K562 (cell line): ENCODE measurements around the gene ZDHHC18. TPM values are rescaled to one million over a fixed set of nuclear protein-coding genes. Genes with fewer than 3 reads are reported as not detected.

Source experiments
- ATAC-seq: fragments of 200-7000 bp; cut with Tn5 transposase; 3 replicates; pipeline ENCODE4 v1.9.1; 2020; ENCODE audit warnings: moderate library complexity
- Bru-seq: library from RNA; stranded (reverse); fragments of 400-500 nt; gene quantifications from one replicate; lab custom pipeline; 2021; lab: Mats Ljungman, UMichigan
- BruChase-seq, 2 experiments: library from RNA; stranded (reverse); fragments of 400-500 nt; gene quantifications; one replicate each; lab custom pipeline; 2021; lab: Mats Ljungman, UMichigan
- BruUV-seq: library from RNA; stranded (reverse); fragments of 400-500 nt; replicated peaks from 2 replicates; lab custom pipeline; 2021; lab: Mats Ljungman, UMichigan
- CTCF ChIA-PET: fragments of 300-600 bp; formaldehyde crosslinking; extraction: SDS; loops from one replicate; lab custom pipeline; 2021; ENCODE audit warnings: low intra/inter-chr PET ratio; lab: Yijun Ruan, JAX
- POLR2A ChIA-PET: fragments of 300-600, 350-650 bp; sonication (Branson Sonifier 250); formaldehyde crosslinking; extraction: SDS; loops from one replicate; lab custom pipeline; 2021; ENCODE audit warnings: antibody characterized with exemption, inconsistent platforms; lab: Yijun Ruan, JAX
- DNase-seq, 4 experiments: peaks; one replicate each; pipeline versions ENCODE4 v3.0.0 to v3.0.0-alpha.2; 2011 to 2018; ENCODE audit warnings: low spot score in 3 of 4, mixed read lengths in 3 of 4; ENCODE audit errors: extremely low read depth in 1 of 4
- FAIRE-seq: peaks from 2 replicates; lab custom pipeline; 2011; peaks lifted over from hg19 to GRCh38; lab: Jason Lieb, UNC
- H2AFZ ChIP-seq: 2 replicates; pipeline ENCODE4 v1.6.0; 2011; ENCODE audit warnings: low read depth, low read length, control low read depth, inconsistent platforms
- H3K27ac ChIP-seq: fragments of 200-600 bp; 3 replicates; pipeline ENCODE4 v1.8.0; 2011; ENCODE audit warnings: low read depth, mild to moderate bottlenecking, control low read depth, inconsistent platforms, low read length, moderate library complexity, mixed read lengths; ENCODE audit errors: extremely low read depth
- H3K27me3 ChIP-seq, 2 experiments: fragments of 300-600 bp in 1 of 2; 2 replicates in 1 of 2; 3 replicates in 1 of 2; pipeline versions ENCODE4 v1.6.0 to v1.8.0; 2011; ENCODE audit warnings: inconsistent platforms in 2 of 2, low read length in 2 of 2, mild to moderate bottlenecking in 1 of 2, mixed read lengths in 1 of 2, moderate library complexity in 1 of 2; ENCODE audit not compliant: control insufficient read depth in 2 of 2, insufficient read depth in 2 of 2
- H3K36me3 ChIP-seq: fragments of 300-600 bp; 3 replicates; pipeline ENCODE4 v1.8.0; 2011; ENCODE audit warnings: mild to moderate bottlenecking, low read length, inconsistent platforms; ENCODE audit not compliant: control insufficient read depth, insufficient read depth
- H3K4me1 ChIP-seq, 2 experiments: fragments of 200-600 bp in 1 of 2; replicated peaks in 1 of 2; 2 replicates in 1 of 2; 3 replicates in 1 of 2; pipeline versions ENCODE4 v1.5.1 to v1.8.0; 2011; ENCODE audit warnings: inconsistent platforms in 2 of 2, low read length in 2 of 2, mild to moderate bottlenecking in 1 of 2, mixed read lengths in 1 of 2, moderate library complexity in 1 of 2; ENCODE audit not compliant: control insufficient read depth in 2 of 2, insufficient read depth in 2 of 2
- H3K4me2 ChIP-seq: 2 replicates; pipeline ENCODE4 v1.6.1; 2011; ENCODE audit warnings: low read length, control low read depth, inconsistent platforms, mixed read lengths; ENCODE audit not compliant: insufficient read depth
- H3K4me3 ChIP-seq: fragments of 200-600 bp; sonication (generic), shearing (Covaris generic); 2 replicates; pipeline ENCODE4 v1.5.1; 2016; ENCODE audit warnings: control low read depth, inconsistent platforms
- H3K79me2 ChIP-seq: fragments of 200-600 bp; 3 replicates; pipeline ENCODE4 v1.8.0; 2011; ENCODE audit warnings: low read length, inconsistent platforms; ENCODE audit not compliant: control insufficient read depth, insufficient read depth
- H3K9ac ChIP-seq, 2 experiments: 2 replicates each; pipeline versions ENCODE4 v1.6.0 to v1.6.1; 2011; ENCODE audit warnings: low read depth in 2 of 2, low read length in 2 of 2, control low read depth in 1 of 2, inconsistent platforms in 1 of 2, mild to moderate bottlenecking in 1 of 2, mixed read lengths in 1 of 2; ENCODE audit not compliant: insufficient read depth in 1 of 2
- H3K9me1 ChIP-seq: one replicate; pipeline ENCODE4 v1.6.0; 2011; ENCODE audit warnings: inconsistent platforms, mild to moderate bottlenecking, low read length, moderate library complexity; ENCODE audit not compliant: control insufficient read depth, insufficient read depth
- H3K9me3 ChIP-seq: replicated peaks from 2 replicates; pipeline ENCODE4 v1.5.1; 2011; ENCODE audit warnings: low read depth, low read length, inconsistent platforms; ENCODE audit not compliant: control insufficient read depth, insufficient read depth
- H4K20me1 ChIP-seq: replicated peaks from 2 replicates; pipeline ENCODE4 v1.6.1; 2011; ENCODE audit warnings: low read length, inconsistent platforms, mixed read lengths; ENCODE audit not compliant: control insufficient read depth, insufficient read depth
- CBX1 ChIP-seq: sonication (generic); IDR thresholded peaks from 2 replicates; pipeline ENCODE4 v1.6.1; 2016; ENCODE audit warnings: antibody characterized with exemption, low read depth, mild to moderate bottlenecking
- L3MBTL2 ChIP-seq: fragments of 450-650 bp; IDR thresholded peaks from 2 replicates; pipeline ENCODE4 v1.6.1; 2016; ENCODE audit warnings: mild to moderate bottlenecking, moderate library complexity
- LCOR ChIP-seq: sonication (generic); formaldehyde crosslinking; IDR thresholded peaks from 2 replicates; pipeline ENCODE4 v1.8.0; 2022; ENCODE audit warnings: mild to moderate bottlenecking, missing genetic modification reagents
- MAZ ChIP-seq, 2 experiments: fragments of 450-650 bp in 1 of 2; sonication (generic) in 1 of 2; formaldehyde crosslinking; IDR thresholded peaks in 1 of 2; conservative IDR thresholded peaks in 1 of 2; 2 replicates each; pipeline versions ENCODE4 v1.4.0 to v1.5.0; 2020; ENCODE audit warnings: mild to moderate bottlenecking in 1 of 2, missing genetic modification reagents in 1 of 2
- PHTF2 ChIP-seq: fragments of 250-450 bp; sonication (Bioruptor Pico); IDR thresholded peaks from 2 replicates; pipeline ENCODE4 v1.5.0; 2021; ENCODE audit warnings: mild to moderate bottlenecking
- RAD21 ChIP-seq, 2 experiments: fragments of 250-450 bp in 1 of 2; fragments of 450-650 bp in 1 of 2; sonication (Bioruptor Pico) in 1 of 2; formaldehyde crosslinking in 1 of 2; IDR thresholded peaks in 1 of 2; conservative IDR thresholded peaks in 1 of 2; 2 replicates each; pipeline versions ENCODE4 v1.4.0 to v1.8.0; 2020 to 2022; ENCODE audit warnings: mild to moderate bottlenecking in 2 of 2, moderate library complexity in 1 of 2
- RB1 ChIP-seq: fragments of 450-650 bp; IDR thresholded peaks from 2 replicates; pipeline ENCODE4 v1.6.1; 2017; ENCODE audit warnings: low read depth, mild to moderate bottlenecking
- ZBTB17 ChIP-seq: fragments of 450-650 bp; formaldehyde crosslinking; IDR thresholded peaks from 2 replicates; pipeline ENCODE4 v1.4.0; 2020; ENCODE audit warnings: mild to moderate bottlenecking
- ZNF197 ChIP-seq: fragments of 200-800 bp; sonication (Bioruptor generic); IDR thresholded peaks from 2 replicates; pipeline ENCODE4 v1.6.1; 2016; ENCODE audit warnings: low read depth, missing genetic modification characterization, missing compliant biosample characterization
- ZNF830 ChIP-seq: fragments of 250-450 bp; sonication (Bioruptor Pico); IDR thresholded peaks from 2 replicates; pipeline ENCODE4 v1.5.0; 2021; ENCODE audit warnings: mild to moderate bottlenecking
- WGBS: fragments of 100-300 bp; shearing (Covaris generic); methylation state at CpG from one replicate; pipeline ENCODE4 v1.1.6; 2016; ENCODE audit warnings: low coverage, mixed read lengths; ENCODE audit not compliant: insufficient coverage; ENCODE audit errors: missing lambda C conversion rate; 5-methylcytosine and 5-hydroxymethylcytosine counted together
- in situ Hi-C: fragments of 300-500 bp; cut with MboI; formaldehyde crosslinking; loops from 4 replicates; pipeline ENCODE4 v1.15.0; 2018; ENCODE audit warnings: inconsistent platforms, mixed read lengths
- intact Hi-C: fragments of 100-400 bp; cut with micrococcal nuclease; formaldehyde crosslinking; loops from 2 replicates; pipeline ENCODE4 v1.14.2; 2022
- long read RNA-seq, 3 experiments: library from polyadenylated mRNA in 2 of 3; library from RNA in 1 of 3; unstranded in 2 of 3; stranded (forward) in 1 of 3; transcript quantifications; one replicate each; pipeline ENCODE4 v2.0.0, GENCODE V29; 2019 to 2022
- polyA minus RNA-seq, 3 experiments: library from RNA; depleted of rRNA, polyadenylated mRNA; stranded (reverse); fragments of >200 nt; gene quantifications; 2 replicates each; pipeline ENCODE4 v1.2.3, GENCODE V29; 2011
- polyA plus RNA-seq, 8 experiments: library from polyadenylated mRNA; depleted of rRNA in 4 of 8; stranded (reverse) in 5 of 8; unstranded in 3 of 8; fragments of >200 nt; fragmentation: Nextera tagmentation in 2 of 8; fragmentation: Illumina TruSeq in 1 of 8; extraction: Ambion mirVana in 2 of 8; extraction: Trizol in 1 of 8; gene quantifications; 2 replicates each; pipeline versions ENCODE4 v1.2.1 to v1.2.3, GENCODE V29; 2011 to 2014; ENCODE audit warnings: inconsistent platforms in 1 of 8, missing spikeins in 1 of 8
- total RNA-seq, 7 experiments: library from RNA; depleted of rRNA in 6 of 7; stranded (reverse); fragments of >200 nt in 6 of 7; fragmentation: Illumina TruSeq in 2 of 7; extraction: Trizol in 2 of 7; gene quantifications; 2 replicates each; pipeline versions ENCODE4 v1.2.1 to v1.2.3, GENCODE V29; 2011 to 2021; ENCODE audit warnings: low replicate concordance in 1 of 7
- TF ChIP-seq, protein P1 (sequence below): sonication (generic); formaldehyde crosslinking; IDR thresholded peaks from 2 replicates; pipeline ENCODE4 v1.8.0; 2022; ENCODE audit warnings: missing genetic modification reagents, mild to moderate bottlenecking, moderate library complexity, borderline replicate concordance
- TF ChIP-seq, protein P2 (sequence below): sonication (generic); formaldehyde crosslinking; IDR thresholded peaks from 2 replicates; pipeline ENCODE4 v1.9.0; 2022; ENCODE audit warnings: mild to moderate bottlenecking, missing genetic modification reagents

Gene ZDHHC18, protein sequence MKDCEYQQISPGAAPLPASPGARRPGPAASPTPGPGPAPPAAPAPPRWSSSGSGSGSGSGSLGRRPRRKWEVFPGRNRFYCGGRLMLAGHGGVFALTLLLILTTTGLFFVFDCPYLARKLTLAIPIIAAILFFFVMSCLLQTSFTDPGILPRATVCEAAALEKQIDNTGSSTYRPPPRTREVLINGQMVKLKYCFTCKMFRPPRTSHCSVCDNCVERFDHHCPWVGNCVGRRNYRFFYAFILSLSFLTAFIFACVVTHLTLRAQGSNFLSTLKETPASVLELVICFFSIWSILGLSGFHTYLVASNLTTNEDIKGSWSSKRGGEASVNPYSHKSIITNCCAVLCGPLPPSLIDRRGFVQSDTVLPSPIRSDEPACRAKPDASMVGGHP
- 27.0 and 63.1 TPM in 2 replicates for total RNA-seq (2011; cell fraction: chromatin; rRNA removed; ENCODE audit: low replicate concordance)
- 34.0 and 36.3 TPM in 2 replicates for total RNA-seq (2011; cell fraction: nucleolus; rRNA removed)
- 42.0 and 65.9 TPM in 2 replicates for total RNA-seq (2011; cell fraction: nucleoplasm; rRNA removed)
- total RNA-seq (2014; rRNA removed) (8.2 and 12.4 TPM in 2 replicates), total RNA-seq (2014; rRNA removed; fragmentation: Illumina TruSeq; extraction: Trizol) (9.5 and 15.5 TPM in 2 replicates), total RNA-seq (2015; rRNA removed; fragmentation: Illumina TruSeq; extraction: Trizol) (13.3 and 15.8 TPM in 2 replicates), total RNA-seq (2021) (27.4 and 28.9 TPM in 2 replicates), polyA plus RNA-seq (2011; rRNA removed) (31.6 and 51.2 TPM in 2 replicates), polyA plus RNA-seq (2014; fragmentation: Illumina TruSeq; extraction: Trizol) (31.0 and 35.6 TPM in 2 replicates), polyA plus RNA-seq (2014; fragmentation: Nextera tagmentation; extraction: Ambion mirVana) (under 1 TPM; 0.42 to 0.45 TPM), polyA plus RNA-seq (2014; rRNA removed) (23.7 and 27.8 TPM in 2 replicates), polyA minus RNA-seq (2011; rRNA and poly(A)+ RNA removed) (22.2 and 27.6 TPM in 2 replicates), Bru-seq, nascent RNA (percentile 70 among the genes with signal in this experiment), BruChase-seq, experiment 1, labeled RNA remaining after a 2-hour chase (percentile 72 among the genes with signal in this experiment), BruChase-seq, experiment 2, labeled RNA remaining after a 6-hour chase (percentile 75 among the genes with signal in this experiment)
- 57.8 and 57.9 TPM in 2 replicates for polyA plus RNA-seq (2011; cell fraction: cytosol; rRNA removed)
- polyA plus RNA-seq (2011; cell fraction: nucleus; rRNA removed): 92.6 and 97.0 TPM in 2 replicates
- polyA plus RNA-seq (2012): 20.4 and 29.5 TPM in 2 replicates
- 25.9 and 31.9 TPM in 2 replicates for polyA minus RNA-seq (2011; cell fraction: cytosol; rRNA and poly(A)+ RNA removed)
- polyA minus RNA-seq (2011; cell fraction: nucleus; rRNA and poly(A)+ RNA removed): 9.8 and 16.1 TPM in 2 replicates
- long read RNA-seq, experiment 1, full-length matches to known transcripts: 12 of 66 reads
- long read RNA-seq, experiment 1, partial matches to known transcripts: 52 of 66 reads
- long read RNA-seq, experiment 1, other reads (novel, unspliced or antisense): 2 of 66 reads
- long read RNA-seq, experiment 2, full-length matches to known transcripts: 11 of 39 reads
- long read RNA-seq, experiment 2, partial matches to known transcripts: 17 of 39 reads
- long read RNA-seq, experiment 2, other reads (novel, unspliced or antisense): 11 of 39 reads
- long read RNA-seq, experiment 3, partial matches to known transcripts: 0 of 1 reads
- long read RNA-seq, experiment 3, other reads (novel, unspliced or antisense): 1 of 1 reads

DNA sequence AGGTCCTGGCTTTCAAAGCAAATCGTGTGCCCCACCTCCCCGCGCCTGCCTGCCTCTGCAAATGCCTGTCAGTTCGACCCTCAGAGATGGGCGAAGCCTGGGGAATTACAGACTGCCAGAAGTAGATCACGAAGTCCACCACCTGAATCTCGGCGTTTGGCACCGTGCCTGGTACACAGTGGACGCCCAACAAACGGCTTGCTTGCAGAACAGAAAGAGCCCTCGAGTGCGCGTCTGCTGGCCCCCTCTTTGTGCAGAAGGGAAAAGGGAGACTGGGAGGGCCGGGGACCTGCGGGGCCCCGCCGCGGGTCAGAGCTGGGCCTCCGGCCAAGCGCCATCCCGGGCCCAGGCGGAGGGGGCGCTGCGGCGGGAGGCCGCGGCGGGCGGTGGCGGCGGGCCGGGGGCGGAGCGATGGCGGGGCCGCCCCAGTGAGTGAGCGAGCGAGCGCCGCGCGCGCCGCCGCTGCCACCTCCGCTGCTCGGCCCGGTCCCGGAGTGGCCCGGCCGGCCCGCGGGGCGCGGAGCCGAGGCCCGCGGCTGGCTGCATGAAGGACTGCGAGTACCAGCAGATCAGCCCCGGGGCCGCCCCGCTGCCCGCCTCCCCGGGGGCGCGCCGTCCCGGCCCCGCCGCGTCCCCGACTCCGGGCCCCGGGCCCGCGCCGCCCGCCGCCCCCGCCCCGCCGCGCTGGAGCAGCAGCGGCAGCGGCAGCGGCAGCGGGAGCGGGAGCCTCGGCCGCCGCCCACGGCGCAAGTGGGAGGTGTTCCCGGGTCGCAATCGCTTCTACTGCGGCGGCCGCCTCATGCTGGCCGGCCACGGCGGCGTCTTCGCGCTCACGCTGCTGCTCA, at the start of gene ZDHHC18:
ZDHHC18 (plus strand) TSS at position 428 of the 845 bp plus-strand sequence; CDS start at position 545, 117 bp downstream.
- Histone ChIP-seq H3K27me3 (no peaks in the 10 kb centered on the region), H2AFZ (peak within 1 kb of the TSS; percentile 98), H3K36me3 (peaks cover 29% of the 10 kb centered on the region; the same call in 2 of the 3 replicates), H3K4me3 (peak within 1 kb of the TSS; percentile 58), H3K9me1 (peaks cover 9% of the 10 kb centered on the region), H3K79me2 (peaks cover 41% of the 10 kb centered on the region), H3K9me3 (no peaks in the 10 kb centered on the region), H3K9ac (peak within 1 kb of the TSS; percentile 63 to 93), H3K4me1 (peaks cover 41 to 42% of the 10 kb centered on the region in 2 experiments), H4K20me1 (peaks cover 12% of the 10 kb centered on the region; the same call in 1 of the 2 replicates), H3K27ac (peak within 1 kb of the TSS; percentile 42; the same call in 2 of the 3 replicates), H3K4me2 (peak within 1 kb of the TSS; percentile 85)
- DNase-seq (peak; percentile 84 to 98 (median 96)), ATAC-seq (peak; percentile 90), FAIRE-seq (no peak)
- 2% methylated on average over 40 of the region's 107 CpGs for WGBS
- BruUV-seq: no TSS peak
- intact Hi-C loops (no loop called here), in situ Hi-C loops (no loop called here)
- ChIA-PET CTCF (interaction anchor here (0.7 kb wide), 1 partner anchor 15 kb away, joined by 3 read pairs; no protein-coding TSS in a partner anchor), POLR2A (interaction anchor here (0.6 to 1.0 kb wide), 2 partner anchors 13 to 29 kb away, joined by 3 to 4 read pairs; no protein-coding TSS in a partner anchor)
- TF ChIP-seq LCOR (CRISPR knock-in tag): 0 out of 2 replicates have a peak, but pooled peaks have one; percentile 10
- peak in 1 of 2 experiments; percentile 60; a peak in 1 of 4 replicates for TF ChIP-seq MAZ (CRISPR knock-in tag; conservative IDR thresholded peaks at IDR 0.05 in 1 of 2, IDR thresholded peaks at IDR 0.05 in 1 of 2)
- 0 out of 4 replicates have a peak, but pooled peaks of 1 of the 2 experiments have one; percentile 7 for TF ChIP-seq RAD21 (CRISPR knock-in tag; conservative IDR thresholded peaks at IDR 0.05 in 1 of 2, IDR thresholded peaks at IDR 0.05 in 1 of 2)
- TF ChIP-seq, protein P1, sequence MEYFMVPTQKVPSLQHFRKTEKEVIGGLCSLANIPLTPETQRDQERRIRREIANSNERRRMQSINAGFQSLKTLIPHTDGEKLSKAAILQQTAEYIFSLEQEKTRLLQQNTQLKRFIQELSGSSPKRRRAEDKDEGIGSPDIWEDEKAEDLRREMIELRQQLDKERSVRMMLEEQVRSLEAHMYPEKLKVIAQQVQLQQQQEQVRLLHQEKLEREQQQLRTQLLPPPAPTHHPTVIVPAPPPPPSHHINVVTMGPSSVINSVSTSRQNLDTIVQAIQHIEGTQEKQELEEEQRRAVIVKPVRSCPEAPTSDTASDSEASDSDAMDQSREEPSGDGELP (CRISPR knock-in tag): peak; percentile 16; the same call in 1 of the 2 replicates
- peak; percentile 54; the same call in 1 of the 2 replicates for TF ChIP-seq CBX1
- 0 out of 2 replicates have a peak, but pooled peaks have one; percentile 59 for TF ChIP-seq ZNF830 (CRISPR knock-in tag)
- TF ChIP-seq L3MBTL2: peak; percentile 78
- TF ChIP-seq ZBTB17 (CRISPR knock-in tag): peak; percentile 54
- no peak for TF ChIP-seq PHTF2 (CRISPR knock-in tag)
- TF ChIP-seq, protein P2, sequence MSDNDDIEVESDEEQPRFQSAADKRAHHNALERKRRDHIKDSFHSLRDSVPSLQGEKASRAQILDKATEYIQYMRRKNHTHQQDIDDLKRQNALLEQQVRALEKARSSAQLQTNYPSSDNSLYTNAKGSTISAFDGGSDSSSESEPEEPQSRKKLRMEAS: peak; percentile 31
- TF ChIP-seq ZNF197 (CRISPR knock-in tag): peak; percentile 67; the same call in 1 of the 2 replicates
- peak; percentile 93 for TF ChIP-seq RB1
